Endothelial cell of umbilical vein (primary cell): ENCODE data around the gene PIK3AP1. TPM values are rescaled to one million over a fixed set of nuclear protein-coding genes. Genes with fewer than 3 reads are reported as not detected.

ENCODE experiments used
- BruUV-seq: library from RNA; stranded (reverse); fragments of 400-500 nt; replicated peaks from 2 replicates; lab custom pipeline; 2021; lab: Mats Ljungman, UMichigan
- CTCF ChIA-PET: fragments of 300-600, 350-600 bp; sonication (Branson Sonifier 250); formaldehyde crosslinking; loops from one replicate; lab custom pipeline; 2021; ENCODE audit warnings: antibody characterized with exemption, inconsistent platforms; lab: Charles Lee
- POLR2A ChIA-PET: fragments of 300-600, 350-600 bp; sonication (Branson Sonifier 250); formaldehyde crosslinking; loops from one replicate; lab custom pipeline; 2021; ENCODE audit warnings: antibody characterized with exemption, inconsistent platforms; lab: Charles Lee
- DNase-seq: peaks from one replicate; pipeline ENCODE4 v3.0.0-alpha.2; 2011; ENCODE audit warnings: low read depth, low spot score
- FAIRE-seq: peaks from 2 replicates; lab custom pipeline; 2011; peaks lifted over from hg19 to GRCh38; lab: Jason Lieb, UNC
- H2AFZ ChIP-seq: 2 replicates; pipeline ENCODE4 v1.6.0; 2012; ENCODE audit warnings: low read depth, low read length, control low read depth, inconsistent platforms
- H3K27ac ChIP-seq: 2 replicates; pipeline ENCODE4 v1.5.1; 2011; ENCODE audit warnings: low read depth, mild to moderate bottlenecking, control low read depth, low read length, moderate library complexity; ENCODE audit not compliant: insufficient read depth
- H3K27me3 ChIP-seq, 2 experiments: 2 replicates each; pipeline versions ENCODE4 v1.6.0 to v1.6.1; 2011; ENCODE audit warnings: low read length in 2 of 2, mixed read lengths in 1 of 2; ENCODE audit not compliant: control insufficient read depth in 2 of 2, insufficient read depth in 2 of 2
- H3K36me3 ChIP-seq, 2 experiments: 2 replicates in 1 of 2; 3 replicates in 1 of 2; pipeline ENCODE4 v1.5.1; 2011; ENCODE audit warnings: low read length in 2 of 2, mild to moderate bottlenecking in 1 of 2, moderate library complexity in 1 of 2; ENCODE audit not compliant: control insufficient read depth in 2 of 2, insufficient read depth in 2 of 2; ENCODE audit errors: extremely low read depth in 1 of 2
- H3K4me1 ChIP-seq: 3 replicates; pipeline ENCODE4 v1.5.1; 2011; ENCODE audit warnings: mild to moderate bottlenecking, low read length; ENCODE audit not compliant: control insufficient read depth, insufficient read depth; ENCODE audit errors: extremely low read depth
- H3K4me2 ChIP-seq: 2 replicates; pipeline ENCODE4 v1.6.1; 2011; ENCODE audit warnings: low read length, control low read depth, mixed read lengths; ENCODE audit not compliant: insufficient read depth
- H3K4me3 ChIP-seq, 3 experiments: fragments of 200-600 bp in 1 of 3; sonication (generic), shearing (Covaris generic) in 1 of 3; replicated peaks in 1 of 3; 2 replicates each; pipeline ENCODE4 v1.5.1; 2011 to 2016; ENCODE audit warnings: control low read depth in 3 of 3, low read length in 3 of 3, mild to moderate bottlenecking in 2 of 3, inconsistent platforms in 1 of 3, low read depth in 1 of 3, moderate library complexity in 1 of 3; ENCODE audit not compliant: insufficient read depth in 1 of 3
- H3K79me2 ChIP-seq: 2 replicates; pipeline ENCODE4 v1.6.0; 2012; ENCODE audit warnings: low read length, inconsistent platforms; ENCODE audit not compliant: control insufficient read depth, insufficient read depth
- H3K9ac ChIP-seq: replicated peaks from 2 replicates; pipeline ENCODE3; 2011; ENCODE audit warnings: low read length, control low read depth; ENCODE audit not compliant: insufficient read depth; ENCODE audit errors: extremely low read depth
- H3K9me1 ChIP-seq: replicated peaks from 3 replicates; pipeline ENCODE4 v1.6.0; 2011; ENCODE audit warnings: mild to moderate bottlenecking, low read length; ENCODE audit not compliant: control insufficient read depth, insufficient read depth; ENCODE audit errors: extremely low read depth
- H3K9me3 ChIP-seq: replicated peaks from 2 replicates; pipeline ENCODE4 v1.5.1; 2012; ENCODE audit warnings: low read length, inconsistent platforms; ENCODE audit not compliant: control insufficient read depth, insufficient read depth
- H4K20me1 ChIP-seq: replicated peaks from 2 replicates; pipeline ENCODE3; 2011; ENCODE audit warnings: mild to moderate bottlenecking, low read length; ENCODE audit not compliant: control insufficient read depth, insufficient read depth; ENCODE audit errors: extremely low read depth
- EZH2 ChIP-seq: IDR thresholded peaks from 2 replicates; pipeline ENCODE4 v1.6.1; 2012; ENCODE audit warnings: borderline replicate concordance, low read depth, mild to moderate bottlenecking, moderate library complexity, low read length, inconsistent platforms; ENCODE audit not compliant: severe bottlenecking
- FOS ChIP-seq: IDR thresholded peaks from 2 replicates; pipeline ENCODE4 v1.6.1; 2011; ENCODE audit warnings: mild to moderate bottlenecking, low read length, moderate library complexity, borderline replicate concordance; ENCODE audit not compliant: insufficient read depth
- JUN ChIP-seq: IDR thresholded peaks from 2 replicates; pipeline ENCODE4 v1.6.1; 2011; ENCODE audit warnings: borderline replicate concordance, low read depth; ENCODE audit not compliant: insufficient read length, insufficient read depth
- POLR2A ChIP-seq: IDR thresholded peaks from 2 replicates; pipeline ENCODE4 v1.6.1; 2012; ENCODE audit warnings: low read depth, mild to moderate bottlenecking, control low read depth, low read length
- POLR2AphosphoS5 ChIP-seq: IDR thresholded peaks from 2 replicates; pipeline ENCODE4 v1.6.1; 2012; ENCODE audit warnings: low read depth, mild to moderate bottlenecking, control low read depth, low read length, moderate library complexity; ENCODE audit not compliant: insufficient read depth
- dilution Hi-C: fragments of 300-500 bp; cut with MboI; formaldehyde crosslinking; loops from one replicate; pipeline ENCODE4 v1.15.0; 2019; ENCODE audit warnings: low sequenced_read_pairs; ENCODE audit not compliant: extremely low pct_ligation_motif_present
- intact Hi-C: fragments of 100-400 bp; cut with micrococcal nuclease; formaldehyde crosslinking; loops from one replicate; pipeline ENCODE4 v1.10.0; 2022
- polyA plus RNA-seq, 4 experiments: library from polyadenylated mRNA; depleted of rRNA in 3 of 4; stranded (reverse) in 3 of 4; unstranded in 1 of 4; fragments of >200 nt; gene quantifications; 2 replicates each; pipeline versions ENCODE4 v1.2.1 to v1.2.3, GENCODE V29; 2011 to 2012; ENCODE audit warnings: missing spikeins in 1 of 4
- total RNA-seq: library from RNA; stranded (reverse); gene quantifications from 2 replicates; pipeline ENCODE4 v1.2.3, GENCODE V29; 2021
- TF ChIP-seq, protein P1 (sequence below), 2 donors: IDR thresholded peaks; 1 replicate in 1 of 2; 2 replicates in 1 of 2; pipeline ENCODE4 v1.5.1; 2011; ENCODE audit warnings: low read length in 2 of 2, mild to moderate bottlenecking in 2 of 2, moderate library complexity in 2 of 2, control low read depth in 1 of 2, inconsistent platforms in 1 of 2, low read depth in 1 of 2; ENCODE audit not compliant: insufficient read depth in 1 of 2; ENCODE audit errors: extremely low read depth in 1 of 2

The PIK3AP1 gene
- total and polyA plus RNA-seq, 2 donors (not counting 3 experiments of a cell fraction or from before 2014, with no cell fraction given) = 0.04 TPM; not detected in 1

DNA sequence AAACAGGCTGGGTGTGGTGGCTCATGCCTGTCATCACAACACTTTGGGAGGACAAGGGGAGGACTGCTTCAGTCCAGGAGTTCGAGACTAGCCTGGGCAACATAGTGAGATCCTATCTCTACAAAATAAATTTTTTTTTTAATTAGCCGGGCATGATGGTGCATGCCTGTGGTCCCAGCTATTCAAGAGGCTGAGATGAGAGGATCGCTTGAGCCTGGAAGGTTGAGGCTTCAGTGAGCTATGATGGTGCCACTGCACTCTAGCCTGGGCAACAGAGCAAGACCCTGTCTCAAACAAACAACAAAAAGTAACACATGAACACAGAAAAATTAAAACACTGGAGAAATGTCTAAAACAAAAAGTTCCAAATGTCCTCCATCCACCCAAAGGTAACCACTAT lies 22.9 kb downstream of the PIK3AP1 start:
- Histone ChIP-seq H3K9me1 (no peaks in the 10 kb centered on the region), H3K27me3 (peaks cover 0 to 1% of the 10 kb centered on the region in 2 experiments), H3K4me1 (no peaks in the 10 kb centered on the region), H3K36me3 (no peaks in the 10 kb centered on the region), H3K4me3 (no peak overlapping the region), H3K79me2 (no peaks in the 10 kb centered on the region), H3K9me3 (no peaks in the 10 kb centered on the region), H3K27ac (no peak overlapping the region), H2AFZ (no peak overlapping the region), H3K4me2 (no peak overlapping the region), H4K20me1 (no peaks in the 10 kb centered on the region), H3K9ac (no peak overlapping the region)
- CTCF ChIA-PET = no interaction called here
- BruUV-seq = no TSS peak
- FAIRE-seq (no peak), DNase-seq (no peak)
- intact Hi-C loops = no loop called here
- dilution Hi-C loops = no loop called here
- POLR2A ChIA-PET = no interaction called here
- TF ChIP-seq, protein P1, sequence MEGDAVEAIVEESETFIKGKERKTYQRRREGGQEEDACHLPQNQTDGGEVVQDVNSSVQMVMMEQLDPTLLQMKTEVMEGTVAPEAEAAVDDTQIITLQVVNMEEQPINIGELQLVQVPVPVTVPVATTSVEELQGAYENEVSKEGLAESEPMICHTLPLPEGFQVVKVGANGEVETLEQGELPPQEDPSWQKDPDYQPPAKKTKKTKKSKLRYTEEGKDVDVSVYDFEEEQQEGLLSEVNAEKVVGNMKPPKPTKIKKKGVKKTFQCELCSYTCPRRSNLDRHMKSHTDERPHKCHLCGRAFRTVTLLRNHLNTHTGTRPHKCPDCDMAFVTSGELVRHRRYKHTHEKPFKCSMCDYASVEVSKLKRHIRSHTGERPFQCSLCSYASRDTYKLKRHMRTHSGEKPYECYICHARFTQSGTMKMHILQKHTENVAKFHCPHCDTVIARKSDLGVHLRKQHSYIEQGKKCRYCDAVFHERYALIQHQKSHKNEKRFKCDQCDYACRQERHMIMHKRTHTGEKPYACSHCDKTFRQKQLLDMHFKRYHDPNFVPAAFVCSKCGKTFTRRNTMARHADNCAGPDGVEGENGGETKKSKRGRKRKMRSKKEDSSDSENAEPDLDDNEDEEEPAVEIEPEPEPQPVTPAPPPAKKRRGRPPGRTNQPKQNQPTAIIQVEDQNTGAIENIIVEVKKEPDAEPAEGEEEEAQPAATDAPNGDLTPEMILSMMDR (IDR thresholded peaks at IDR 0.05; ENCODE audit: extremely low read depth in 1 of 2, insufficient read depth in 1 of 2, low read depth in 1 of 2, low read length in 2 of 2) = no peak
- TF ChIP-seq FOS = no peak
- no peak for TF ChIP-seq JUN
- TF ChIP-seq POLR2AphosphoS5 = no peak
- no peak for TF ChIP-seq EZH2
- TF ChIP-seq POLR2A = no peak
